ENCODE data around the gene COL6A2.

GRCh38 chr21:46157987-46158451 lies 60.1 kb downstream of the COL6A2 start:
- no peak for TF ChIP-seq CTCF (IDR thresholded peaks at IDR 0.05)
- no peak for TF ChIP-seq POLR2A (IDR thresholded peaks at IDR 0.05)

Data from uterus (tissue), 2 donors.